Measurements from ENCODE around the gene TFAP2A. TPM values are rescaled to one million over a fixed set of nuclear protein-coding genes. Genes with fewer than 3 reads are reported as not detected.

The TFAP2A gene
- total and polyA plus RNA-seq, 7 donors, result 0.13 to 0.36 (median 0.27) TPM; not detected in 2

DNA sequence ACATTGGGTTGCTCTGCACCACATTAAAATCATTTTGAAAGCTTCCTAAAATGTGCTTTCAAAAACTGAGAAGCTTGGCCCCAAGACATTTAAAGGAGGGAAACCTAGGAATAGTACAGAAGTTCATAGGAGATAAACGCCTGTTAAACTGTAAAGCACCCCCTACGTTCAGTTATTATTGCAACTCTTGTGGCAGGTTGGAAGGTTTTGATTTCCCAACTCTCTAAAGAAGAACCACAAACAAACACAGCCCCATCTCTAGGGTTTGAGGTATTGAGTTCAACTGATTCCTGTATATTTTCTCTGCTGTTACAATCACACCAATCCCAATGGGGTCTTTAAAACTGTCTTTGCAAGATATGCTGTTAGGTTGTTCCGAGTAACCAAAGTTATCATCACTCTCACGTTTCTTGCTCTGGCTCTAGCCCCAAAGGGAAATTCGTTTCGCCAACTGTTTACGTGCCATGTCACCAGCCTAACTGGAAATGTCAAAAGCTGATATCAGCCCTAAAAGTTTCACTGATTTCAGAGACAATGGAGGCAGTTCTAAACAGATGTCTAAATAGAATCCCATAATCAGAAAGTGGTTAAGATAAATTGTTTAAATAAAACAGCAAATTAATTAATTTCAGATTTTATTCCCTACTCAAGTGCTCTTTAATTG, 12.1 kb downstream of the TFAP2A start:
- Histone ChIP-seq H3K27me3 (peaks cover 8 to 61% (median 34%) of the 10 kb centered on the region in 3 donors), H3K4me3 (no peak overlapping the region), H3K27ac (no peak overlapping the region), H3K36me3 (no peaks in the 10 kb centered on the region), H3K9me3 (peaks cover 0 to 4% (median 0%) of the 10 kb centered on the region in 4 donors), H3K4me1 (peaks cover 0 to 17% (median 14%) of the 10 kb centered on the region in 4 donors)
- DNase-seq, result no peak
- TF ChIP-seq EP300 (IDR thresholded peaks at IDR 0.05) (no peak), POLR2A (IDR thresholded peaks at IDR 0.05) (no peak), CTCF (IDR thresholded peaks at IDR 0.05) (no peak), POLR2AphosphoS5 (IDR thresholded peaks at IDR 0.05) (no peak)
- 59 to 61% methylated on average over 7 of the region's 7 CpGs for WGBS, 2 donors
- intact Hi-C loops (cut with DNase I), result no loop called here

GRCh38 chr6:10401632-10402223, 13.1 kb downstream of the TFAP2A start:
- Histone ChIP-seq H3K4me3 (no peak overlapping the region), H3K4me1 (peaks cover 0 to 17% (median 14%) of the 10 kb centered on the region in 4 donors), H3K27me3 (peaks cover 2 to 61% (median 31%) of the 10 kb centered on the region in 3 donors), H3K9me3 (peaks cover 0 to 4% (median 0%) of the 10 kb centered on the region in 4 donors), H3K36me3 (no peaks in the 10 kb centered on the region), H3K27ac (no peak overlapping the region)
- DNase-seq, result no peak
- WGBS, 2 donors, result 49 to 57% methylated on average over 4 of the region's 4 CpGs
- no peak for TF ChIP-seq CTCF (IDR thresholded peaks at IDR 0.05)
- no peak for TF ChIP-seq POLR2AphosphoS5 (IDR thresholded peaks at IDR 0.05)
- TF ChIP-seq POLR2A (IDR thresholded peaks at IDR 0.05), result no peak
- intact Hi-C loops (cut with DNase I), result no loop called here

DNA sequence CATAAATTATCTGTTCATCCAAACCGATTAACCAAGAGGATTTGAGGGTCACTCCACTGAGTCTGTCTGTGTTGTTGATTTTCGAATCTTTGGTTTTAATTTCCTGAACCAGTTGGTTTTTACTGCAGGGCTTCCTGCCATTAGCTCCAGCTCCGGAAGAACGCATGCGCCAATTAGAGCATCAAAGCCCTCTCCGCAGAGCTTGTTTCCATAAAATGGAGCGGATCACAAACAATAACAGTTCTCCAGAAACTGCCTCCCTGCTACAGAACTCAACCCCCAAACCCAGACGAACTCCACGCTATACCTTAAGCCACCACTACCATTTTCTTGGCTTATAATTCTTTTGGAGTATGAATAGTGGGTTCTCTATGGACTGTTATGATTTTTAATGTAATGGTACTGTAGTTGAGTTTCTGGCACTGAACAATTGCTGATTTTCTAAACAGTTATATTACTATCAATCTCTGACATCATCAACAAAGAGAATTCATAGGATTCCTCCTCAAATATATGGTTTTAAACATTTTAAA, 13.8 kb downstream of the TFAP2A start:
- Histone ChIP-seq H3K27me3 (peaks cover 3 to 64% (median 38%) of the 10 kb centered on the region in 3 donors), H3K4me1 (peaks cover 0 to 17% (median 14%) of the 10 kb centered on the region in 4 donors), H3K27ac (no peak overlapping the region), H3K9me3 (peaks cover 0 to 4% (median 0%) of the 10 kb centered on the region in 4 donors), H3K4me3 (no peak overlapping the region), H3K36me3 (no peaks in the 10 kb centered on the region)
- DNase-seq, result no peak
- whole genome bisulfite sequencing, 2 donors, result 20 to 30% methylated on average over 9 of the region's 9 CpGs
- intact Hi-C loops (cut with DNase I), result no loop called here
- TF ChIP-seq POLR2AphosphoS5 (IDR thresholded peaks at IDR 0.05) (no peak), CTCF (IDR thresholded peaks at IDR 0.05) (no peak), EP300 (IDR thresholded peaks at IDR 0.05) (no peak), POLR2A (IDR thresholded peaks at IDR 0.05) (no peak)

DNA sequence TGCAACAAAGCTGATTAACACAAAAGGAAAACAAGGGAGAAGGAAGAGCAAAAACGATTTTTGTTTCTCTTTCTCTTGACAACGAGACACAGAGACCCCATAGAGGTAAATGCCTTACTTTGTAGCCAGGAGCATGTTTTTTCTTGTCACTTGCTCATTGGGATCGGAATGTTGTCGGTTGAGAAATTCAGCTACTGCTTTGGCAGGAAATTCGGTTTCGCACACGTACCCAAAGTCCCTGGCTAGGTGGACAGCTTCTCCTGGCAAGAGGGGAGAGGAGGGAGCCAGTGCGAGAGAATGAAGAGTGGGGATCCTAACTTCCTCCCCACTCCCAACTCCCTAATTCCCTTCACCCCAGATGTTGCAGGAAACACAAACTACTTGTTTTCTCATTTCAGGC, 14.5 kb downstream of the TFAP2A start:
- no peak overlapping the region for H3K4me3 ChIP-seq
- no peak for TF ChIP-seq EP300 (IDR thresholded peaks at IDR 0.05)
- peaks cover 6 to 71% (median 45%) of the 10 kb centered on the region in 3 donors for H3K27me3 ChIP-seq
- H3K9me3 ChIP-seq, result peaks cover 0 to 4% (median 0%) of the 10 kb centered on the region in 4 donors
- 57 to 58% methylated on average over 8 of the region's 8 CpGs for WGBS, 2 donors
- DNase-seq, result no peak
- no peaks in the 10 kb centered on the region for H3K36me3 ChIP-seq
- intact Hi-C loops (cut with DNase I), result no loop called here
- peaks cover 0 to 17% (median 14%) of the 10 kb centered on the region in 4 donors for H3K4me1 ChIP-seq
- H3K27ac ChIP-seq, result no peak overlapping the region

DNA sequence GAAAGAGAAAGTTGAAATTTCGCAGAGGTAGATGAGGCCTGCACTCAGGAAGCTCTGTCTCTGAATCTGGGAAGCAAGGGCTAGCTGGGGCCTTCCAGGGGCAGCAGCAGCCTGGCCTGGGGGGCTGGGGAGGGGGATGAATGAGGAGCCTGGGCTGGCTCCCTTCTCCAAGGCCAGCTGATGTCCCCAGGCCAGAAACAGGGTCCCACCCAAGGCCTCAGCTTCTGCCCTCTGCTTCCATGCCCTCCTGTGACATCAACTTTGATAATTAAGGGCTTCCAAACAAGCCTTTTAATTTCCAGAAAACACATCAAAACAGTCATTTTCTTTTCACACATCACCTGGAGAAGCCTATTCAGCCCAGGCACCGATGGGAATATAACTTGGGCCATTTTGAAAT, 15.4 kb downstream of the TFAP2A start:
- WGBS, 2 donors, result 86 to 90% methylated on average over 2 of the region's 2 CpGs
- TF ChIP-seq CTCF (IDR thresholded peaks at IDR 0.05) (no peak), POLR2AphosphoS5 (IDR thresholded peaks at IDR 0.05) (no peak), EP300 (IDR thresholded peaks at IDR 0.05) (no peak), POLR2A (IDR thresholded peaks at IDR 0.05) (no peak)
- no peak overlapping the region for H3K4me3 ChIP-seq
- intact Hi-C loops (cut with DNase I), result no loop called here
- peaks cover 0 to 12% (median 10%) of the 10 kb centered on the region in 4 donors for H3K4me1 ChIP-seq
- H3K27me3 ChIP-seq, result peaks cover 6 to 80% (median 53%) of the 10 kb centered on the region in 3 donors
- no peak for DNase-seq
- H3K9me3 ChIP-seq, result no peaks in the 10 kb centered on the region
- no peak overlapping the region for H3K27ac ChIP-seq
- no peaks in the 10 kb centered on the region for H3K36me3 ChIP-seq
